GM18867 (cell line): Measurements from ENCODE around the gene DPH1.
A peak's percentile ranks its signal among the peaks of the same experiment; 100 is the strongest.

Experiments used
- ATAC-seq: cut with Tn5 transposase; IDR thresholded peaks from one replicate; pipeline ENCODE4 v1.9.1; 2021; ENCODE audit warnings: mild to moderate bottlenecking, moderate library complexity; ENCODE audit not compliant: unreplicated experiment

DPH1 gene

DNA sequence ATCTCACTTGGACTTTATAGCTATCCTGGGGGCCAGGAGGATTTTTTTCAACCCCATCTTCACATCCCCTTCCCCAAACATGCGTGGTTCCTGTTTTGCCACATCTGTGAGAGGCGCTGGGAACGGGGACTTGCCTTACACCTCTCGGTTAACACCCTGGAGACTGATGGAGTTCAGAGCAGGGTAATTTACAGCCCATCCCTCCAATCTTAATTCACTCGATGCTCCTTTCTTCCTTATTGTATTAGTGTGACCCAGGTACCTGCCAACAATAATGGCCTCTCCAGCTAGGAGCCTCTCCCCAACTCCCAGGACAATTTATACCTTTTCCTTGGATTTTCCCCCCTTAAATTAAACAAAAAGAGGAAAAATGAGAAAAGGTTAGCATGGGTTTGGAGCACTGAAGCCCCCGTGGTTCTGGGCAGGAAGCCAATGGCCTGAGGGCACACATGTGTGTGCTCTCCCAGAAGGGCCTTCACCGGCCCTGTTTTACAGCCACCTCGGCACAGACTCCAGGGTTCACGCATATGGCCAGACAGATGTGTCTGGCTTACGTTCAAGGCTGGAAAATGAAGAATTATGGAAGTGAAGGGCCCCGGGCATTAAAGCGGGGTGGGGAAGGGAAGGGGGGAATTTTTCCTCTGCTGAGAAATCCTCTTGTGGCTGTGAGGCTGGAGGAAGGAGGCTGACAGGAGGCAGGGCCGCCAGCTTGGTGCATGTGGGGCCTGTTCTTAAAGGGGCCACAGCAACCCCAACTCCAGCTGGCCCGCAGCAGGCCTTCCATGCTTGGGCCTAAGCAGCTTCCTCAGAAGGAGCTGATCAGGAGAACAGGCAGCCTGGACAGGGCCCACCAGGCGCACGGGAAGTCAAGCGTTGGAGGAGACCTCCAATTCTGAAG lies 46.4 kb downstream of the DPH1 start:
- no peak for ATAC-seq

DNA sequence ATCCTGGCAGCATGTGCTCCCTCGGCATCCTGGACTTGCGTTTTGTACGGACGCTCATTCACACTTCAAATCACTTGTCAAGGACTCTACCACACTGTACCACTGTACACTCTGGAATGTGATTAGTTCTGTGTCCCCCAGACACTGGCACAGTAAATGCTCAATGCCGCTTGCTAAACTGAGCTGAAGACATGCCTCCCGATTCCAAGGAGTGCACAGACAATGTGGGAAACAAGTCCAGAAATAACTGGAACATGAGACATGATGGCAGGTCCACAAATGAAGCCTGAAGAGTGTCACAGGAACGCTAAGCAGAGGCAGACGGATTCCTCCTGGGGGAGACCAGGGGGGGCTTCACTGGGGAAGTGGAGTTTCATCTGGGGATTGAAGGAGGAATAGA lies 47.1 kb downstream of the DPH1 start:
- ATAC-seq: no peak

DNA sequence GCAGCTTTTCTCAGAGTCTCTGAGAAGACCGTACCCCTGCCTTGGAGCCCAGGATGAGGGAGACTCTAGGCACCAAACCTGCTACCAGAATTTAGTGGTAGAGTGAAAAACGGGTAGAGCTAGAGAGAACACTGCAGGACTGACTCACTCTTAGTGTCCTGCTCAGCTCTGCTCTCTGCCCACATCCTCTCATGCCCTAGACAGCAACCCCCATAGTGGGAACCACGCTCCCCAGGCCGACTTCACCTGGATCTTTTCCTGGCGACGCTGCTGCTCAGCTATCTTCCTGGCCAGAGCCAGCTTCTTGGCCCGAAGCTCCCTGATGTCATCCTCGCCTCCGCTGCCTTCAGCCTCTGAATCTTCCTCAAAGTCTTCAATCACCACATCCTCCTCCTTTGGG lies 51.6 kb downstream of the DPH1 start:
- ATAC-seq: no peak

DNA sequence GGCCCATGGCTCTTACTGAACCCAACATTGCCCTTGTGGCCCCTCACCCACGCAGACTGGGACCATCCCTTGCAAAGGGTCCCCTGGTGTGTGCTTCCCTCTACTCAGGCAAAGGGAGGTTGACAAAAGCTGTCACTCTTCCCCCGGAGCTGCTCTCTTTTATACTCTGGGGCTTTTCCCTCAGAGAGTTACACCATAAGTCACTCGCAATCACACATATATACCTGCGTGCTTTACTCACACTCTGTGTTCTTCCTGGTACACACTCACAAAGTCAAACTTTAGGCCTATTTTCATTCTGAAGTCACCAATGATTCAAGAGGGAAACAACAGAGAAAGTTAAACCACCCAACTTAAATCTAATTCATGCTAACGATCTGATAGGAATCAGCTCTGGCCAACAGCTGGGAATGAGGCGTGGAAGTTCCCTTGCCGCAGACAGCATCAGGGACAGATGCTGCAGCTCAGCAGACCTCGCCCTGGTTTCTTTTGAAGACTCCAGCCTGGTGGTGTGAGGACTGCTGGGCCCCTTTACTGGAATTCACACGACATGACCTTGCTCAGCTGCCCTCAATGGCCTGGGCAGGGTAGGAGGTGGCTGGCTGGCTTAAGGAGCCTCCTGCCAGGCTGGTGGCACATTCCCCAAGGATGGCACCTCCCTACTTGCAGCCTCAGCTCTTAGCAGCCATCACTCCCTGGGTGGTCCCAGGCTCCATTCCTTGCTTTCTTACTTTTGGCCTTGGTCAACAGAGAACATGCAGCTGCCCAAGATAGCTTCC lies 52.2 kb downstream of the DPH1 start:
- no peak for ATAC-seq

DNA sequence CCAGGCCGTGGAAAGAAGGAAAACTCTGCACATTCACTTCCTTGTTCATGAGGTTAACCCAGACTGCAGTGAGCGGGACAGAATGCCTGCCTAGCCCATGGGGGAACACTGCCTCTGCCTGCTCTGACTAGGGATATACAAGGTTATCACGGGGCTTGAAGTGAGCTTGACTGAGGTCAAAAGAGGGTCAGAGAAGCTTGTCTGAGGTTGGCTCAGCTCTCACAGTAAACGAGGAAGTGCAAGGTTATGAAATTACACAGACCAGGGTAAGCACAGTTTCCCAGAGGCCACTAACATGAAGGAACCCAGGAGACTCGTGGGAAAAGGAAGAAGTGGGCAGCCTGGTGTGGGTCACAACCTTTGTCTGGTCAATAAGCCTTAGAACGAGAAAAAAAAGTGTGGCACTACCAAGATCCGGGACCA lies 53.7 kb downstream of the DPH1 start:
- peak; percentile 41 for ATAC-seq

DNA sequence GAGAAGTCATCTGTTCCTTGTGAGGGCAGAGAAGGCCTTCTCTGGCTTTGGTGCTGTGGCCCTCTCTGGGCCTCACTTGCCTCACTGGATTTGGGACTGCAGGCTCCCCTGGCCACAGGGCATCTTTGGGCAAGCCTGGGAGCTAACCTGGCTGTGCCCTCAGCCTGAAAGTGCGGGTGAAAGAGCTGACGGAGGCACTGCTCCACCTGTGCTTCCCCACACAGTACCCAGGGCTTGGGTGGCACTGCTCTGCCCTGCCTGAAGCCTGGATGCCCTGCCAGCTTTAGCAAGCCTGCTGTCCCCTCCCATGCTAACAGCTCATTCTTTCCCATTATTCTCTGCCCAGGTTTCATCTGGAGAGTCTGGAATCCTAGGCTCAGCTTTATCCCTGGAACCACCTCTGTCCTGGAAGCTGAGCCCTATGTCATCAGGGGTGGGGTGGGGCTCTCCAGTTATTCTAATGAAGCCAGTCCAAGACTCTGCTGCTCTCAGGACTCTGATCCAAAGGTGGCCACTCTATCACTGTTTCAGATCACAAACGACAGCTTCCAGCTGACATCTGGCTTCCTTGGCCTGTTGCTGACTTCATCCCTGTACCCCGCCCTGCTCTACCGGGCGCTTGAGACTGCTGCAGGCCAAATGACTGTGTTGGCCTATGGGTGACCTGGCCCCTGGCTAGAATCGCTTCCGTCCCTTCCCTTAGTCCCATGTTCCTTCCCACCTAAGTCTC lies 54.2 kb downstream of the DPH1 start:
- ATAC-seq: no peak

DNA sequence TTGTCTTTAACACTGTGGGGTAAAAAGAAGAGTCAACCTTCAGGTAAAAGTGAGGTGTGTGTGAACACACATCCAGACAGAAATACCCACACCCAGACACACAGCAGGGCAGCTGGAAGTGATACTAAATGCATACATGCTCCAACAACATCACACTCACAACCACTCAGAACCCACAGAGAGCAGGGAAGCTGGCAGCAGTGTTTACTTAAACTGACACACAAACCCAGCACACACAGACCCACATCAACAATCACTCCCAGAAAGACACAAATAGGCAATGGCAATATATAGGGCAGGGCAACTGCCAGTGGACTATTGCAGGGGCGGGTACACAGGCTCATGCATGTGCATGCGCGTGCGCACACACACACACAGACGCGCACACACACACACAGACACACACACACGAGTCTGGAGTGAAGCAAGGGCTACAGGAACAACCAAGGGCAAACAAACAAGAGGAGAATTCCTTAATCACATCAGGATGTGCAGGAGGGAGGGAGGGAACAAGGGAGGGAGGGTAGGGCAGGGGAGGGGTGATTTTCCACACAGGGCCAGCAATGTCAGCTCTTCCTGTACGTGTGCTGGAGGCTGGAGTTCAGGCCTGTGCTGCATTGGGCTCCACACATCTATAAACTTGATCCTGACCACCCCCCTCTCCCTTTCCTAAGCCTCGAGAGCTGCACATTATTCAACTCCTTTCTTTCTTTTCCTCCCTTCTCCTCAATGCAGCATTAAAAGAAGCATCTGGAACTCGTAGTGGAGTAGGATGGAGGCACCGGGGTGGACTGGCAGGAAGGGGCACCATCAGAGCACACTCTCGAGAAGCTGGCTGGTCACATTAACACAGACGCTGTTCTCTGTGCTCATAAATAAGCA lies 55.1 kb downstream of the DPH1 start:
- ATAC-seq: no peak

DNA sequence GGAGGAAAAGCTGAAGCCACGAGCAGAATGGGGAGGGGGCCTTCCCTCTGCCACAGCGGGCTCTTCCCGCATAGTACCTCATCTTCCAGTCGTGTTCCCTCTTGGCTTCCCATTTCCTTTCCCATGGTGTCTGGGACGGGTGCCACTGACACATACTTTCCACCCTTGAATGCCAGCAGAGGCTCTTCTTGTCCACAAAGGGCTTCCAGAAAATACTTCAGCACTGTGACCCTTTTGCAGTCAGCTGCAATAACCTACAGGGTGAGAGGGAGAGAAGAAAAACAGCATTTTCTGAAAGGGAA lies 55.6 kb downstream of the DPH1 start:
- no peak for ATAC-seq

DNA sequence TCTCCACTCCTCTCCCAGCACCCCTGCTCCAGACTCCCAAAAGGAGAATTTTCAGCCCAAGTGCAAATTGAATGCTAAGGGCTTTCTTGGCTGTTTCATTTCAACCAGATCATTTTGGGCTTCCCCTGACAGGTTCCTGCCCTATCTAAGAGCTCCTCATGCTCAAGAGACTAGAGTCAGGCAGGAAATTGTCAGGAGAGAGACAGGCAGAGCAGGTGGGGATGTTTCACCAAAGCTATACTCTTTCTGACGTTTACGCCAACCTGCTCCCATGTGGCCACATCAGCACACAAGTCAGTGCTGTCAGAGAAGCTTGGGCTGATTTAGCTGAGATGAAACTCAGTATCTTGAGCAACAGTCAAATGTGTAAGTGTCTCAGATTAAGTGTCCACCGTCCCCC lies 56.4 kb downstream of the DPH1 start:
- ATAC-seq: no peak

DNA sequence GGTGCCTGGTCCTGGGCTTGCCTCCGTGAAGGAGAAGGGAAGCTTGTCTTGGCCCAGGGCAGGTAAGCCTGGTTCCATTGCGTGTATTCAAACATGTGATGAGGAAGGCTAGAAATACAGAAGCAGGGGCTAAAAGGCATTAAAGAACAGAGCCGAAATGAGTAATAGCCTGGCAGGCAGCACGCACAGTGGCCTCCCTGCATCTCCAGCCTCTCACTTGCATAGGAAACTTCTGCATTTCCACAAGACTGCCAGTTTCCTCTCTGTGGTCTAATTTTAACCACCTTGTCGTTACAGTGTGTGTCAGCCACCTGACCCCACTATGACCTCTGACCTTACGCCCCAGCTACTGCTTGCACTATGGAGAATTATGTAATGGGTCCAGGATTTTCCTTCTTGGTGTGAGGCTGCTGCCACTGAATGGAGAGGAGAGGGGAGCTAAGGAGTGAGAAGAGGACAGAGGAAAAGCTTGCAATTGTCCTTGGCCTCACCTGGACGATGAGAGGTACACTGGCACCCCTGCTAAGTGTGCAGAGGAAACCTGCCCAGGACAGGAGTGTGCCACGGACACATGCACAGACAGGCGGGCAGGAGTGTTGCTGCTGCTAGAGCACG lies 57.8 kb downstream of the DPH1 start:
- ATAC-seq: peak; percentile 35

DNA sequence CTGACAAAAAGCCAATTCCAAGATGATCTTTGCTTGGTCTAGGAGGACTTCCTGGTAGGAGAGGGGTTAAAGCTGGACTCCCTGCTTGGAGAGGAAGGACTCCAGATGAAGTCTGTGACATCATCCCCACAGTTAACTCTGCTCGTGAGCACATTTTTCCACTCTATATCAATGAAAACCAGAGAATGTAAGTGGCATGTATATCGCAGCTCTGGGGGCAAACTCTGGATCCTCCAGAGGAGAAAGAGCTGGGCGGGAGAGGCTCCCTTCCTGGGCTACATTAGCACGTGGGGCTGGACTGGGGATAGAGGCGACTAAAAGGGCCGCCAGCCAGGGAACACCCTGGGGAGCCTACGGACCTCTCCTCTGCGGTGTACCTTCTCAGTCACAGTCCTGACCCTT lies 59.1 kb downstream of the DPH1 start:
- ATAC-seq: peak; percentile 21

DNA sequence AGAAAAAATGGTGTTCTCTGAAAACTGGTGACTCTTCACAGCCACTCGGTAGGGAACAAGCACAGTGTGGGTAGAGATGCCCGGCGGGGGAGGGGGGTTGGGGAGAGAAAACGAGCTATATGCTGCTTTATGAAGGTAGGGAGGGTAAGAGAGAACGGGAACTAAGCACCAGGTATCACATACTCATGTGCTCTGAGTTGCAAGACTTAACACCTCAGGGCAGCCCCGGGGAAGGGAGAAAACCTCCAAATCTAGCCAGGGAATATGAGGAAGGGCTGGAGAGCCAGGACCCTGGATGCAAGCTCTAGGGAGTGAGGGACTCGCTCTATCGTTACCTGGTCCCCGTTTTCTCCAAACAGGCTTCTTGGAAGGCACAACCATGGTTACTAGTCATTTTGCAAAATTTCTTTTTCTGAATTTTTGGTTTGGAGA lies 60.3 kb downstream of the DPH1 start:
- ATAC-seq: no peak

DNA sequence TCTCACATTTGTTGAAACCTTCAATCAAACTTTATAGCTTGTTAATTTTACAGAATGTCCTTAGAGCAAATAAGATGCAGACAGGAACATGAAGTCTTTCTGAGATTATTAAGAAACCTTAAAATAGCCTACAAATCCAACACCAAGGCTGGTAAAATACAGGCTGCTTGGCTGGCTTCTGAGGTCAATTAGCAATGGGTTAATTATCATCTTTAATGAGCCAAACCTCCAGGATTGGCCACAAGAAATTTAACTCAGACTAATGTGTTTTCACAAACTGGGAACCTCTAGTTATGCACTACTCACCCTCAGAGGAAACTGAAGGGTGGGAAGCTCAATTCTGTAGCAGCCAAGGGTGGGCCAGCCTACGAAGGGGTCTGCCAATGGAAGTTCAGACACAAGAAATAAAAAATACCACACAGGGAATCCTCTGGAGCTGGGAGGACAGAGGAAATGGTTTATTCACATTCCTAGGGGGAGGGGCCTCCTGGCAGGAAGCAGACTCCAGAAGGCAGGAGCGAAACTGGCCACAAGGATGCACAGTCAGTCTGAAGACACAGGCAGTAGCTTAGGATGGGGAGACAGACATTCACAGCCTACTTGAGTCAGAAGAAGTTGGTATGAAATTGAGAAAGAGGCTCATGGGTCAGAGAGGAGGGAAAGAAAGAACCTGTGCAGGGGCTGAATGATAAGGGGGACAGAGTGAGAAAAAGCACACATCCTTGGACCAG lies 61.0 kb downstream of the DPH1 start:
- no peak for ATAC-seq

DNA sequence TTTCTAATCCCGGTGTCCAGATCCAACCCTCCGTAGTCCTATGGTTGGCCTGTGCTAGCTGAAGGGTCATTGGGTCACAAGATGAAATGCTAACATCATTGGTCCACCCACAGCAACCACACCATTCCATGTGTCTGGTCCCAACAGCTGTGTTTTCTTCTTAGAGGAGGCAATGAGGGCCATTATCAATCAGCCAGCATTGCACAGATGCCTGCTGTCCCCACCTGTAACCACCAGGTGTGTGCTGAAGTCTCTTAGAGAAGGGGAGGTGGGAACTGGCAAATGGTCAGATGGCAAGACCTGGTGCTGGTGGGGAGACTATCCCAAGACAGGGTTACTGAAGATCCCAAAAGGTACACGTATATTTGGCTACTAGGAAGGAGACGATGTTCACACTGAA lies 62.3 kb downstream of the DPH1 start:
- ATAC-seq: no peak

DNA sequence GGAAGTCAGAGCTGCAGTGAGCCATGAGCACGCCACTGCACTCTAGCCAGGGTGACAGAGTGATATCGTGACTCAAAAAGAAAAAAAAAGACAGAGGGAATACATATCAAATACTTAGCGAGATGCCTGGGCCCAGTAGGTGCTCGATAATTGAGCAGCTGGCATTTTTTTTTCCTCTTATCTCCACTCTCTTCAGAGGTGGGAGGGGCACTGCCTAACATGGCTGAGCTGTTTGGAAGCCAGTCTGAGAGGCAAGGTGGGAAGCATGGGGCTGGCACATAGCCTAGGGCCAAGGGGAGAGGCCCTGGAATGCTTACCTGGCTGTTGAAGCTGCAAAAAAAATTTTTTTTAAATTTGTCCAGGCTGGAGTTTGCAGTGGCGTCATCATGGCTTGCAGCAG lies 63.4 kb downstream of the DPH1 start:
- ATAC-seq: no peak
